Measurements from ENCODE around the gene YKT6.

The YKT6 gene

DNA sequence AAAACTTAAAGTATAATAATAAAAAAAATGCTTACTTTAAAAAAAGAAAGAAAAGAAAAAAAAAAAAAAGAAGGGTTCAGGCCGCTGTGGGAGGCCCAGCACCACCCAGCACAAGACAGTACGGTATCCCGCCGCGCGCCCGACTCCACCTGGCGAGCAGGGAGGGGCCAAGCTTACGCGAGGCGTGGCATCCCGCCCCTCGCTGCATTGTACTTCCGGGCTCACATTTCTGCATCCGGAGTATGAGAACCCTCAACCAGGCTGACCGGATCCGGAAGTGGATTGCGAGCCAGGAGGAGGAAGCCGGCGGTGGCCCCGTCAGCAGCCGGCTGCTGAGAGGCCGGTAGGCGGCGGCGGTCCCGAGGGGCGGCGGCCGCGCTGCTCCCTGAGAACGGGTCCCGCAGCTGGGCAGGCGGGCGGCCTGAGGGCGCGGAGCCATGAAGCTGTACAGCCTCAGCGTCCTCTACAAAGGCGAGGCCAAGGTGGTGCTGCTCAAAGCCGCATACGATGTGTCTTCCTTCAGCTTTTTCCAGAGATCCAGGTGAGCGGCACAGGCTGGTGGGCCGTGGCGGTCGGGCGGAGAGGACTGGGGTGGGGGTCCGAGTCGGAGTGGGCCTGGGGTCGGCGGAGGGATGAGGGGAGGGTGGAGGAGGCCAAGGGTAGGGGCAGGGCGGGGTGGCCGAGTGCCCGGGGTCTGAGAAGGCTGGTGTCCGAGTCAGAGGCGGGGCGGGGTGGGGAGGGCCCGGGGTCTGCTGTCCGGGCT, at the start of gene YKT6:
TSS of gene YKT6 (plus strand) at position 280 of the 763 bp plus-strand sequence. CDS start at position 438, 158 bp downstream.
- TF ChIP-seq CTCF (IDR thresholded peaks at IDR 0.05; ENCODE audit: extremely low read depth, missing control alignments): peak; percentile 27
- peak; percentile 99 for DNase-seq (ENCODE audit: low spot score)

DNA sequence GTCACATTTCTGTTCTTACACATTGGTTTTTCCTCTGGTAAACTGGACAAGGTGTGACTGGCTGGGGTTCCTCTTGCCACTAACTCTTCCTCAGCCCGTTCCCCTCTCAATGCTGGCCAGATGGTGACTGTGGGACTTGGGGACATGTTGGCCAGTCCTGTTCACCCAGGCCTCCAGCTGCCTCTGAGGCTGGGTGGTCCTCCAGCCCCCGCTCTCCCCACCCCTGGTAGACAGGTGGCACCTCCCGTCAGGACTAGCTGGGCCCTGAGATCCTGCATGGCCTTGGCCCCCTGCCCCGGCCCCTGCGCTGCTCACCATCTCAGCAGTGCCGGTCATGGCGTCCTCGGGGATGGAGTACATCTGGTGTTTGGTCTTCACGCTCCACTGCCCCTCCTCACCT, 48.8 kb upstream of the YKT6 start:
- no peak for DNase-seq (ENCODE audit: low spot score)
- no peak for TF ChIP-seq CTCF (IDR thresholded peaks at IDR 0.05; ENCODE audit: extremely low read depth, missing control alignments)

GRCh38 chr7:44152971-44153947, 47.5 kb upstream of the YKT6 start:
- no peak for DNase-seq (ENCODE audit: low spot score)
- TF ChIP-seq CTCF (IDR thresholded peaks at IDR 0.05; ENCODE audit: extremely low read depth, missing control alignments): no peak

DNA sequence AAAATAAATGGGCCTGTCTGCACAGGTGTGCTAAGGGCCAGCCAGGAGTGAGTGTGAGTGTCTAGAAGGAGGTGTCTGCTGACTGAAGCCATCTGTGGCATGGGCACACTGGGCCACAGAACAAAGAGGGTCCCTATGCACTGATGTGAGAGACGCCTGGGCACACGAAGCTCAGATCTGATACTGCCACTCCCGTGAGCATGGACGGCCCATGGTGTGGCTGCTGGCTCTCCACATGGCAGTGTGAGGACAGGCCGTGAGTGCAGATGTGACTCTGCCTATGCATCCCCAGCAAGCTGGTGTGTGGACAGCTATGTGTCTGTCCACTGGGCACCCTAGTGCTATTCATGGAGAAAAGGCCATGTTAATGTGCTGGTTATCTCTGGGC, 46.8 kb upstream of the YKT6 start:
- no peak for DNase-seq (ENCODE audit: low spot score)
- TF ChIP-seq CTCF (IDR thresholded peaks at IDR 0.05; ENCODE audit: extremely low read depth, missing control alignments): no peak

- DNase-seq (ENCODE audit: low spot score): no peak
These were observed 46.1 kb upstream of the YKT6 start for GRCh38 chr7:44154703-44155102.

GRCh38 chr7:44155191-44156185, 45.3 kb upstream of the YKT6 start:
- DNase-seq (ENCODE audit: low spot score): no peak
- TF ChIP-seq CTCF (IDR thresholded peaks at IDR 0.05; ENCODE audit: extremely low read depth, missing control alignments): no peak

More at GRCh38 chr7:44154703-44155102, 46.1 kb upstream of the YKT6 start:
- no peak for TF ChIP-seq CTCF (IDR thresholded peaks at IDR 0.05; ENCODE audit: extremely low read depth, missing control alignments)

Data from GM20000 (cell line).